ENCODE results near the gene ELFN2.

Gene ELFN2

GRCh38 chr22:37427711-37428635 lies 694 bp upstream of the ELFN2 start:
- no peak for DNase-seq (ENCODE audit: low read depth, low spot score)

DNA sequence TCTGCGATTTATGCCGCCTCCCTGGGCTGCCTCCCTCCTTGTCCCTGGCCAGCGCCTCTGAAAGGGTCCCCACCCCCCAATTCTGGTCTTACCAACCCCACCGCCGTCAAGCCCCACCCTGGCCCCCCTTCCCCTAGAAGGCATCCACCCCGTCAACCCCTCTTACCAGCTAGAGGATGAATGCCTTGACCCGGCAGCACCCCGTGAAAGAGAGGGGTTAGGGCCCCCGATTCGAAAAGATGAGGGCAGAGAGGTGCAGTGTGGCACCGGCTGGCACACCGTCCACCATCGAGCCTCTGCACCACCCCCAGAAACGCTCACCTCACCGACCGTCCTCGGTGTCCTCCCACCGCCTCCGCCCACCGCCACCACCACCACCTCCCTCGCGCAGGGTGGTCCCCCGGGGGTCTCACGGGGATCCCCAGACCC lies 559 bp downstream of the ELFN2 start:
- no peak for DNase-seq (ENCODE audit: low read depth, low spot score)

GRCh38 chr22:37425800-37426705 lies 1.2 kb downstream of the ELFN2 start:
- peak; percentile 81 for DNase-seq (ENCODE audit: low read depth, low spot score)

DNA sequence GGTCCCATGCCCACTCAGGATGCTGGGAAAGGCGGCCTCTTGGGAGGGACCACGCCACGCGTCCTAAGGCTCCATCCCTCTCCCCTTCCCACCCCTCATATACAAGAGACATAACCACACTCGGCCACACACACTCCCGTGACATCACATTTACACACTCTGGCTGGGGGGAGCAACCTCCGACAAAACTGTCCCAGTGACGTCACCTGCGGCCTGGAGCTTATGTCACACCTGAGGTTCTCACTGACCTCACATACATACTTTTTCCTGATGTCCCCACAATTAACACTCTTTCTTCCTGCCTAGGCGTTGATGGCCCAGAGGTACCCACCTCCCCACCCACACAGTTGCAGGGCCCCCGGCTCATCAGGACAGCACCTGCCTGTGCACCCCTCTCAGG lies 1.9 kb downstream of the ELFN2 start:
- no peak for DNase-seq (ENCODE audit: low read depth, low spot score)

- no peak for DNase-seq (ENCODE audit: low read depth, low spot score)
Observed at GRCh38 chr22:37423283-37423682, 4.0 kb downstream of the ELFN2 start.

GRCh38 chr22:37421468-37421877 lies 5.8 kb downstream of the ELFN2 start:
- DNase-seq (ENCODE audit: low read depth, low spot score) = no peak

GRCh38 chr22:37420686-37421467 lies 6.4 kb downstream of the ELFN2 start:
- DNase-seq (ENCODE audit: low read depth, low spot score) = no peak

- peak; percentile 57 for DNase-seq (ENCODE audit: low read depth, low spot score)
Observed at GRCh38 chr22:37419969-37420685, 7.2 kb downstream of the ELFN2 start.

DNA sequence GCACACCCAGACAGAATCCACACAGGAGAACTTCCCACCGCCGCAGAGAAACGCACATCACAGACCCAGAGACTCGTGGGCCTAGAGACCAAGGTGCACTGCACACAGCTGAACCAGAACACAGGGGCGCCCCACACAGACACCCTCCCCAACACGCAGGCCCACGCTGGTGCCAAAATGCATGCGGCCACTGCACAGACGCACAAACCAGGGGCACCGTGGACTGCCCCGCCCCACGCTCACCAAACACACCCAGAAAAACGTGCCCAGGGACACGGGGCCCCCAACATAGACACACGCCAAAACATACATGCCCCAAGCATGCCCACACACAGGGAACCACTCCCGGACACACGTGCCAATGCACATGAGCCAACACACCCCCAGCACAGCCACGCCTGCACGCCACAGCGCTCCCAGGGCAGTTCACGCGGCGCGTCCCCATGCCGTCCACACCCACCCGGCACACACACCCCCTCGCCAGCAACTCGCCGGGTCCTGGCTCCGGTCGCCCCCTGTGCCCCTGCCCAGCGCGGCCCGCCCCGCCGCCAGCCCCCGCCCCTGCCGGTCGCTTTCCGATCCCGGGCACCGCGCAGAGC lies 7.8 kb downstream of the ELFN2 start:
- no peak for DNase-seq (ENCODE audit: low read depth, low spot score)

GRCh38 chr22:37418627-37419369 lies 8.5 kb downstream of the ELFN2 start:
- no peak for DNase-seq (ENCODE audit: low read depth, low spot score)

DNA sequence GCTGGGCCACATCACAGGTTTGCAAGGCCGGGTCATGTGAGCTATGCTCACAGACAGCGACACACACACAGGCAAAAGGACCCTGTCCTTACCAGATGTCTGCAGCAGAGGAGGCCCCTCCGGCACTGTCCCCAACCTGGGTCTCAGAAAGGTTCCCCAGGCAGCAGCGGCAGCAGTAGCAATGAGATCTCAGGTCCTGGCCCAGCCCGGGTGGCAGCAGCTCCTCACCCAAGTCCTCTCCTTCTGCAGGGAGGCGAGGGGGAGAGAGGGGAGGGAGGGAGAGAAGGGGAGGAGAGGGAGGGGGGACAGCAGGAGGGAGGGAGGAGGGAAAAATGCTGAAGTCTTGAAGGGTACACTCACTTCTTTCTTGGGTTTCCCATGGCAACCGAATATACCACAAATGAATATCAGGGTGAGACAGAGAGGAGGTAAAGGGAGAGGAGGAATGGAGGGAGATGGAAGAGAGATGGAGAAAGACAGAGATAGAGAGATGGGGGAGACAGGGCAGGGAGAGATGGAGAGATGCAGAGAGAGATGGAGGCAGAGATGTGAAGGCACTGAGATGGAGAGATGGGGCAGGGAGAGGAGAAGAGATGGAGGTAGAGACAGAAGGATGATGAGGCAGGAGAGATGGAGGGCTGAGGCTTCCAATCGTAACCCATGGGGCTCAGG lies 9.5 kb downstream of the ELFN2 start:
- no peak for DNase-seq (ENCODE audit: low read depth, low spot score)

GRCh38 chr22:37417264-37417663 lies 10.0 kb downstream of the ELFN2 start:
- no peak for DNase-seq (ENCODE audit: low read depth, low spot score)

DNA sequence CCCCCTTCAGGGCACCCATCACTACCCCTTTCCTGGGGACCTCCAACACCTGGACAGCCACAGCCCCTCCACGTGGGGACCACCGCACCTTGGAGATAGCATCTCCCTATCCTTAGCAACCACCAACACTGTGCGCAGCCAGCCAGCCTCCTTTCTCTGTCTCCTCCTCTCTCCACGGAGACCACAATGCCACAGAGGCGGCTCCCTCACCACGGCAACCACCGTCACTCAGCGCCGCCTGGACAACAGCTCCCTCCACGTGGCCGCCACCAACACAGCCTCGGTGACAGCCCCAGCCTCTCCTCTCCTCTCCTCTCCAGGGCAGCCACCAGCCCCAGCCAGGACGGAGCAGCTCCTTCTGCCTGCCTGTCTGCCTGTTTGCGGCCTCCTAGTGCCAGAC lies 10.5 kb downstream of the ELFN2 start:
- peak; percentile 69 for DNase-seq (ENCODE audit: low read depth, low spot score)

GRCh38 chr22:37416389-37416788 lies 10.9 kb downstream of the ELFN2 start:
- DNase-seq (ENCODE audit: low read depth, low spot score) = no peak

GRCh38 chr22:37415210-37415609 lies 12.1 kb downstream of the ELFN2 start:
- no peak for DNase-seq (ENCODE audit: low read depth, low spot score)

- DNase-seq (ENCODE audit: low read depth, low spot score) = no peak
Observed at GRCh38 chr22:37414288-37414687, 13.0 kb downstream of the ELFN2 start.

- DNase-seq (ENCODE audit: low read depth, low spot score) = no peak
Observed at GRCh38 chr22:37413546-37413945, 13.7 kb downstream of the ELFN2 start.

DNA sequence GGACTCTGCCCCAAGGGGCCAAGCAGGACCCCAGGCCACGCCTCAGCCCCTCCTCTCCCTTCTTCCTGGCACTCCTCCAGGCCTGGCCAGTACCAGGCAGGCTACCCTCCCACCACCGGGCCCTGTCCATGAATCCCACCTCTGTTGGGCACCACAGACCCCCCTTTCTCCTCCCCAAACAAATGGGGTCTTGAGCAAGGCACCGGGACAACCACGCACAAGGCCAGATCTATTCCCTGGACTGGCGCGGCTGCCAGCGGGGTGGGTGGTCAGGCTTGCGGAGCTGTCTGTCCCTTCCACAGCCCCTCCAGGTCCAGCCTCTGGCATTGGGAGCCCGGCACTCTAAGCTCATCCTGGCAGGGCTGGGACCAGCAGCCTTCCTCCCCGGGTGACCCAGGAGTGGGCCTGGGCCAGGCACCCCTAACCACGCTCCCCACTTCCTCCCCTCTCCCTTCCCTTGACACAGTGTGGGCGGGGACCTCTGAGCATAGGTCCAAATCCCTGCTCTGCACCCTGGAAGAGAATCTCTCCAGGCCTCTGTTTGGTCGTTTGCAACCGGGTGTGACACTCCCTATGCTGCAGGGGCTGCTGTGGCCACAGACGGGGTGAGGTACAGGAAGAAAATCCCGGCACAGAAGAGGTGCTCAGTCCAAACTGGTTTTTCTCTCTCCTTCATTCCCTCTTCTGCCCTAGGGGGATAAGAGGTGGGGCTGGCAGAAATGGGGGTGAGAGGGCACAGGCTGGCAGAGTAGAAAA lies 14.6 kb downstream of the ELFN2 start:
- no peak for DNase-seq (ENCODE audit: low read depth, low spot score)

GRCh38 chr22:37411655-37412054 lies 15.6 kb downstream of the ELFN2 start:
- DNase-seq (ENCODE audit: low read depth, low spot score) = no peak

Data from astrocyte of the hippocampus (primary cell).